GM12878 (cell line): ENCODE measurements around the gene ADGRG2. TPM values are rescaled to one million over a fixed set of nuclear protein-coding genes. Genes with fewer than 3 reads are reported as not detected.
A peak's percentile ranks its signal among the peaks of the same experiment; 100 is the strongest.

Experiments used
- ATAC-seq: fragments of 200-7000 bp; cut with Tn5 transposase; 3 replicates; pipeline ENCODE4 v1.9.1; 2020; ENCODE audit warnings: mild to moderate bottlenecking, moderate library complexity
- BruUV-seq: library from RNA; stranded (reverse); fragments of 400-500 nt; replicated peaks from 2 replicates; lab custom pipeline; 2021; lab: Mats Ljungman, UMichigan
- CTCF ChIA-PET: fragments of 300-600 bp; sonication (Branson Sonifier 250); formaldehyde crosslinking; extraction: SDS; loops from one replicate; lab custom pipeline; 2021; ENCODE audit warnings: inconsistent platforms; lab: Yijun Ruan, JAX
- POLR2A ChIA-PET: fragments of 350-600 bp; formaldehyde crosslinking; extraction: SDS; loops from one replicate; lab custom pipeline; 2021; ENCODE audit warnings: inconsistent platforms; lab: Charles Lee
- RAD21 ChIA-PET: fragments of 300-600 bp; sonication (Branson Sonifier 250); formaldehyde crosslinking; loops from one replicate; lab custom pipeline; 2023; ENCODE audit warnings: antibody characterized with exemption; ENCODE audit not compliant: unreplicated experiment; lab: Charles Lee
- SMC1A ChIA-PET: fragments of 300-600 bp; sonication (Branson Sonifier 250); formaldehyde crosslinking; loops from one replicate; lab custom pipeline; 2023; ENCODE audit not compliant: unreplicated experiment, uncharacterized antibody; lab: Charles Lee
- DNase-seq: peaks from one replicate; pipeline ENCODE4 v3.0.0-alpha.2; 2011; ENCODE audit warnings: low read depth, low spot score
- FAIRE-seq: peaks from 3 replicates; lab custom pipeline; 2011; peaks lifted over from hg19 to GRCh38; lab: Jason Lieb, UNC
- H2AFZ ChIP-seq: 2 replicates; pipeline ENCODE4 v1.6.0; 2011; ENCODE audit warnings: low read depth, low read length, control low read depth; ENCODE audit not compliant: control insufficient read depth
- H3K27ac ChIP-seq: 2 replicates; pipeline ENCODE4 v1.5.1; 2011; ENCODE audit warnings: control low read depth; ENCODE audit not compliant: control insufficient read depth, insufficient read depth
- H3K27me3 ChIP-seq, 2 experiments: replicated peaks in 1 of 2; 2 replicates each; pipeline versions ENCODE4 v1.6.0 to v1.6.1; 2011; ENCODE audit warnings: low read length in 1 of 2; ENCODE audit not compliant: control insufficient read depth in 2 of 2, insufficient read depth in 2 of 2
- H3K36me3 ChIP-seq, 2 experiments: 2 replicates each; pipeline ENCODE4 v1.5.1; 2011; ENCODE audit warnings: low read length in 1 of 2; ENCODE audit not compliant: control insufficient read depth in 2 of 2, insufficient read depth in 2 of 2
- H3K4me1 ChIP-seq: 2 replicates; pipeline ENCODE4 v1.6.1; 2011; ENCODE audit warnings: mild to moderate bottlenecking, low read length, moderate library complexity, mixed read lengths; ENCODE audit not compliant: control insufficient read depth, insufficient read depth
- H3K4me2 ChIP-seq: 2 replicates; pipeline ENCODE4 v1.6.0; 2011; ENCODE audit warnings: control low read depth; ENCODE audit not compliant: control insufficient read depth, insufficient read depth
- H3K4me3 ChIP-seq: fragments of 200-600 bp; sonication (generic); 2 replicates; pipeline ENCODE4 v1.5.1; 2016
- H3K79me2 ChIP-seq: 2 replicates; pipeline ENCODE4 v1.6.0; 2011; ENCODE audit warnings: low read length; ENCODE audit not compliant: control insufficient read depth, insufficient read depth
- H3K9ac ChIP-seq: 2 replicates; pipeline ENCODE4 v1.8.0; 2011; ENCODE audit warnings: low read length, control low read depth, mixed read lengths; ENCODE audit not compliant: control insufficient read depth, insufficient read depth
- H3K9me3 ChIP-seq: replicated peaks from 3 replicates; pipeline ENCODE4 v1.5.1; 2011; ENCODE audit warnings: mild to moderate bottlenecking, low read length; ENCODE audit not compliant: control insufficient read depth, insufficient read depth
- H4K20me1 ChIP-seq: 2 replicates; pipeline ENCODE4 v1.6.0; 2011; ENCODE audit not compliant: control insufficient read depth, insufficient read depth
- ATF7 ChIP-seq: fragments of 450-650 bp; IDR thresholded peaks from 2 replicates; pipeline ENCODE4 v1.6.1; 2016; ENCODE audit warnings: low read depth, mild to moderate bottlenecking
- BACH1 ChIP-seq: fragments of 450-650 bp; IDR thresholded peaks from 2 replicates; pipeline ENCODE4 v1.6.1; 2017; ENCODE audit warnings: mild to moderate bottlenecking, borderline replicate concordance
- BHLHE40 ChIP-seq, 2 experiments: fragments of 450-650 bp in 1 of 2; IDR thresholded peaks; 2 replicates each; pipeline ENCODE4 v1.6.1; 2011 to 2017; ENCODE audit warnings: low read depth in 2 of 2, borderline replicate concordance in 1 of 2, improper control_type of control experiment in 1 of 2, low read length in 1 of 2, mild to moderate bottlenecking in 1 of 2
- CTCF ChIP-seq, 3 experiments: IDR thresholded peaks in 2 of 3; conservative IDR thresholded peaks in 1 of 3; 2 replicates each; pipeline ENCODE4 v1.5.1; 2011; ENCODE audit warnings: low read depth in 3 of 3, low read length in 3 of 3, mild to moderate bottlenecking in 3 of 3, control low read depth in 2 of 3, moderate library complexity in 2 of 3, inconsistent platforms in 1 of 3, mixed read lengths in 1 of 3; ENCODE audit not compliant: control insufficient read depth in 2 of 3, insufficient read depth in 1 of 3; ENCODE audit errors: extremely low read depth in 1 of 3
- E2F8 ChIP-seq: fragments of 450-650 bp; IDR thresholded peaks from 2 replicates; pipeline ENCODE4 v1.6.1; 2018; ENCODE audit warnings: mild to moderate bottlenecking, low read depth, moderate library complexity; ENCODE audit not compliant: partially characterized antibody
- EGR1 ChIP-seq, 2 experiments: IDR thresholded peaks; 1 replicate in 1 of 2; 2 replicates in 1 of 2; pipeline ENCODE4 v1.6.1; 2011 to 2012; ENCODE audit warnings: low read depth in 2 of 2, low read length in 2 of 2, borderline replicate concordance in 1 of 2, mild to moderate bottlenecking in 1 of 2, moderate library complexity in 1 of 2
- GATAD2B ChIP-seq: fragments of 450-650 bp; conservative IDR thresholded peaks from 2 replicates; pipeline ENCODE4 v1.6.1; 2017; ENCODE audit warnings: low read depth, mild to moderate bottlenecking, moderate library complexity
- IKZF1 ChIP-seq: fragments of 450-650 bp; conservative IDR thresholded peaks from 2 replicates; pipeline ENCODE4 v1.6.1; 2017; ENCODE audit warnings: antibody characterized with exemption, mild to moderate bottlenecking
- NFYB ChIP-seq: IDR thresholded peaks from 2 replicates; pipeline ENCODE4 v1.6.1; 2011; ENCODE audit warnings: low read depth, mild to moderate bottlenecking, low read length, improper control_type of control experiment, moderate library complexity; ENCODE audit not compliant: insufficient read depth
- NR2C1 ChIP-seq: fragments of 450-650 bp; IDR thresholded peaks from 2 replicates; pipeline ENCODE4 v1.6.1; 2017; ENCODE audit warnings: antibody characterized with exemption, mild to moderate bottlenecking, moderate library complexity
- NR2C2 ChIP-seq: IDR thresholded peaks from 2 replicates; pipeline ENCODE4 v1.6.1; 2011; ENCODE audit warnings: borderline replicate concordance, low read depth; ENCODE audit not compliant: control insufficient read depth, insufficient read length
- PAX8 ChIP-seq: fragments of 450-650 bp; IDR thresholded peaks from 2 replicates; pipeline ENCODE4 v1.6.1; 2017; ENCODE audit warnings: mild to moderate bottlenecking, moderate library complexity
- POLR2AphosphoS5 ChIP-seq: IDR thresholded peaks from 2 replicates; pipeline ENCODE4 v1.6.1; 2011; ENCODE audit warnings: mild to moderate bottlenecking, low read length, inconsistent platforms
- RB1 ChIP-seq: fragments of 450-650 bp; formaldehyde crosslinking; IDR thresholded peaks from 2 replicates; pipeline ENCODE4 v1.6.1; 2017; ENCODE audit warnings: mild to moderate bottlenecking, borderline replicate concordance
- RBBP5 ChIP-seq: fragments of 200-600 bp; sonication (generic); conservative IDR thresholded peaks from 2 replicates; pipeline ENCODE4 v1.6.1; 2016
- STAT1 ChIP-seq: fragments of 450-650 bp; conservative IDR thresholded peaks from 2 replicates; pipeline ENCODE4 v1.6.1; 2014; ENCODE audit warnings: antibody characterized with exemption, mild to moderate bottlenecking
- WGBS: methylation state at CpG from one replicate; pipeline ENCODE4 v1.1.6; 2016; ENCODE audit warnings: low lambda C conversion rate; ENCODE audit not compliant: insufficient replicate concordance, insufficient coverage; ENCODE audit errors: missing lambda C conversion rate; 5-methylcytosine and 5-hydroxymethylcytosine counted together
- in situ Hi-C: fragments of 300-500 bp; cut with MboI; formaldehyde crosslinking; loops from 9 replicates; pipeline ENCODE4 v1.14.3; 2018; ENCODE audit warnings: mixed read lengths
- intact Hi-C: fragments of 100-400 bp; cut with micrococcal nuclease; formaldehyde crosslinking; loops from one replicate; pipeline ENCODE4 v1.14.2; 2022; ENCODE audit not compliant: unreplicated experiment
- polyA plus RNA-seq, 11 experiments: library from polyadenylated mRNA; depleted of rRNA in 4 of 11; unstranded in 6 of 11; stranded (reverse) in 5 of 11; fragments of >200 nt; fragmentation: Nextera tagmentation in 4 of 11; fragmentation: Illumina TruSeq in 1 of 11; extraction: Ambion mirVana in 4 of 11; extraction: Trizol in 1 of 11; gene quantifications; 1 replicate in 1 of 11; 2 replicates in 10 of 11; pipeline versions ENCODE4 v1.2.1 to v1.2.3, GENCODE V29; 2011 to 2016; ENCODE audit warnings: inconsistent platforms in 2 of 11, missing spikeins in 2 of 11, low read depth in 1 of 11
- total RNA-seq, 4 experiments: library from RNA; depleted of rRNA in 3 of 4; stranded (reverse); fragments of >200 nt in 3 of 4; fragmentation: Illumina TruSeq in 1 of 4; extraction: Trizol in 1 of 4; gene quantifications; 2 replicates each; pipeline versions ENCODE4 v1.2.1 to v1.2.3, GENCODE V29; 2013 to 2021

ADGRG2 gene
- total and polyA plus RNA-seq, 10 of the 15 experiments (the other 5 are each of a cell fraction or from before 2014, with no cell fraction given), result 0.02 to 0.29 (median 0.05) TPM; not detected in 5

GRCh38 chrX:18984381-18985185 lies 137.7 kb downstream of the ADGRG2 start:
- ChIA-PET CTCF (interaction anchor here (1.4 to 2.6 kb wide), 2 partner anchors 11 to 349 kb away, joined by 4 to 9 read pairs; no protein-coding TSS in a partner anchor), SMC1A (interaction anchor here (0.7 to 1.7 kb wide), 4 partner anchors 11 to 575 kb away, joined by 3 to 6 read pairs (median 4); no protein-coding TSS in a partner anchor), RAD21 (interaction anchor here (0.9 to 1.3 kb wide), 2 partner anchors 23 to 128 kb away, joined by 3 to 4 read pairs; no protein-coding TSS in a partner anchor), POLR2A (no interaction called here)
- Histone ChIP-seq H3K27me3 (no peaks in the 10 kb centered on the region), H3K4me1 (no peaks in the 10 kb centered on the region; the same call in 1 of the 2 replicates), H3K4me2 (peak overlapping the region; percentile 69; the same call in 1 of the 2 replicates), H3K4me3 (peak overlapping the region; percentile 75), H2AFZ (peak overlapping the region; percentile 89), H3K79me2 (peaks cover 10% of the 10 kb centered on the region), H4K20me1 (no peaks in the 10 kb centered on the region), H3K9ac (peak overlapping the region; percentile 76), H3K27ac (peak overlapping the region; percentile 80), H3K9me3 (no peaks in the 10 kb centered on the region), H3K36me3 (no peaks in the 10 kb centered on the region)
- in situ Hi-C loops (no loop called here), intact Hi-C loops (loop anchor here (5.0 kb wide), 1 partner anchor 312 kb away; the partner anchor contains the start of gene RS1)
- WGBS, result 41% methylated on average over 41 of the region's 71 CpGs
- no peak for FAIRE-seq
- DNase-seq, result peak; percentile 23
- BruUV-seq, result TSS peak; percentile 70
- ATAC-seq, result peak; percentile 92
- no peak for TF ChIP-seq RBBP5
- peak; percentile 66 to 87; a peak in 3 of 4 replicates for TF ChIP-seq BHLHE40 (IDR thresholded peaks at IDR 0.05; ENCODE audit: borderline replicate concordance in 1 of 2, low read depth in 2 of 2, low read length in 1 of 2)
- peak; percentile 73 for TF ChIP-seq POLR2AphosphoS5
- peak; percentile 46; the same call in 1 of the 2 replicates for TF ChIP-seq RB1
- TF ChIP-seq STAT1, result peak; percentile 44; the same call in 1 of the 2 replicates
- TF ChIP-seq NR2C2, result no peak
- no peak for TF ChIP-seq NFYB
- peak; percentile 63 for TF ChIP-seq IKZF1
- TF ChIP-seq PAX8, result no peak
- no peak for TF ChIP-seq BACH1
- TF ChIP-seq ATF7, result peak; percentile 95
- peak; percentile 54 for TF ChIP-seq E2F8
- TF ChIP-seq GATAD2B, result peak; percentile 42; the same call in 1 of the 2 replicates
- peak in 1 of 3 experiments; percentile 39; a peak in 2 of 6 replicates for TF ChIP-seq CTCF (IDR thresholded peaks at IDR 0.05 in 2 of 3, conservative IDR thresholded peaks at IDR 0.05 in 1 of 3; ENCODE audit: control insufficient read depth in 2 of 3, extremely low read depth in 1 of 3, insufficient read depth in 1 of 3, low read depth in 3 of 3, low read length in 3 of 3)
- 0 out of 3 replicates have a peak, but pooled peaks of 1 of the 2 experiments have one; percentile 1 for TF ChIP-seq EGR1 (IDR thresholded peaks at IDR 0.05; ENCODE audit: borderline replicate concordance in 1 of 2, low read depth in 2 of 2, low read length in 2 of 2)
- peak; percentile 81 for TF ChIP-seq NR2C1
